ENCODE data around the gene CEP55. TPM values are rescaled to one million over a fixed set of nuclear protein-coding genes. Genes with fewer than 3 reads are reported as not detected.

CEP55 gene
- total RNA-seq (2014; rRNA removed; shearing (Covaris generic)) = 21.5 and 32.4 TPM in 2 replicates
- polyA plus RNA-seq (2016; fragmentation: Nextera tagmentation; extraction: Ambion mirVana) = 14.9 and 16.8 TPM in 2 replicates

- Histone ChIP-seq H3K4me1 (ENCODE audit: insufficient read depth) (peaks cover 5% of the 10 kb centered on the region; the same call in 1 of the 2 replicates), H3K27me3 (replicated peaks; ENCODE audit: insufficient read depth) (no peaks in the 10 kb centered on the region), H3K36me3 (ENCODE audit: low read depth) (no peaks in the 10 kb centered on the region), H3K27ac (peak within 1 kb of the TSS; percentile 62), H3F3A (ENCODE audit: insufficient read depth) (no peaks in the 10 kb centered on the region), H3K79me2 (ENCODE audit: insufficient read depth) (peaks cover 49% of the 10 kb centered on the region), H4K20me1 (ENCODE audit: insufficient read depth) (no peaks in the 10 kb centered on the region), H3K4me2 (ENCODE audit: unreplicated experiment) (peak within 1 kb of the TSS; percentile 94), H3K4me3 (peak within 1 kb of the TSS; percentile 88), H2AFZ (peak within 1 kb of the TSS; percentile 96), H3K9ac (peak within 1 kb of the TSS; percentile 79), H3K9me3 (ENCODE audit: low read depth) (no peaks in the 10 kb centered on the region), H3K9me2 (ENCODE audit: insufficient read depth) (no peaks in the 10 kb centered on the region)
- 1 to 2% methylated on average over 48 to 60 of the region's 68 CpGs for WGBS, 2 experiments (ENCODE audit: low coverage in 1 of 2, low lambda C conversion rate in 2 of 2, missing lambda C conversion rate in 2 of 2)
- in situ Hi-C loops (cut with MboI) = no loop called here
- TF ChIP-seq EZH2 (IDR thresholded peaks at IDR 0.05; ENCODE audit: insufficient read depth, poor library complexity, severe bottlenecking) (no peak), EZH2phosphoT487 (IDR thresholded peaks at IDR 0.05; ENCODE audit: insufficient read depth, low read depth) (no peak)
- DNase-seq = peak; percentile 99
Observed at GRCh38 chr10:93496322-93497041, at the start of gene CEP55. TSS of gene CEP55 (plus strand) at chr10:93496612. CDS start at chr10:93500052, 3,440 bp downstream.

- DNase-seq = no peak
- Histone ChIP-seq H3K9ac (peak overlapping the region; percentile 81), H3K9me2 (ENCODE audit: insufficient read depth) (no peaks in the 10 kb centered on the region), H3K27ac (peak overlapping the region; percentile 100), H3K4me1 (ENCODE audit: insufficient read depth) (peaks cover 33% of the 10 kb centered on the region), H3K27me3 (replicated peaks; ENCODE audit: insufficient read depth) (no peaks in the 10 kb centered on the region), H3K4me2 (ENCODE audit: unreplicated experiment) (no peak overlapping the region), H3K79me2 (ENCODE audit: insufficient read depth) (peaks cover 96% of the 10 kb centered on the region), H4K20me1 (ENCODE audit: insufficient read depth) (no peaks in the 10 kb centered on the region), H3F3A (ENCODE audit: insufficient read depth) (peaks cover 54% of the 10 kb centered on the region), H3K9me3 (ENCODE audit: low read depth) (no peaks in the 10 kb centered on the region), H2AFZ (no peak overlapping the region), H3K4me3 (no peak overlapping the region), H3K36me3 (ENCODE audit: low read depth) (peaks cover 68% of the 10 kb centered on the region)
- WGBS, 2 experiments (ENCODE audit: low coverage in 1 of 2, low lambda C conversion rate in 2 of 2, missing lambda C conversion rate in 2 of 2) = 73 to 76% methylated on average over 6 of the region's 6 CpGs
- in situ Hi-C loops (cut with MboI) = no loop called here
- no peak for TF ChIP-seq EZH2phosphoT487 (IDR thresholded peaks at IDR 0.05; ENCODE audit: insufficient read depth, low read depth)
- no peak for TF ChIP-seq EZH2 (IDR thresholded peaks at IDR 0.05; ENCODE audit: insufficient read depth, poor library complexity, severe bottlenecking)
Observed at GRCh38 chr10:93447019-93447418, 49.4 kb upstream of the CEP55 start.

- no peaks in the 10 kb centered on the region for H4K20me1 ChIP-seq (ENCODE audit: insufficient read depth)
- H3K9me2 ChIP-seq (ENCODE audit: insufficient read depth) = no peaks in the 10 kb centered on the region
- no peak overlapping the region for H3K4me3 ChIP-seq
- H2AFZ ChIP-seq = no peak overlapping the region
- H3F3A ChIP-seq (ENCODE audit: insufficient read depth) = peaks cover 48% of the 10 kb centered on the region
- H3K27ac ChIP-seq = peak overlapping the region; percentile 7
- H3K4me2 ChIP-seq (ENCODE audit: unreplicated experiment) = no peak overlapping the region
- H3K27me3 ChIP-seq (replicated peaks; ENCODE audit: insufficient read depth) = no peaks in the 10 kb centered on the region
- H3K36me3 ChIP-seq (ENCODE audit: low read depth) = peaks cover 70% of the 10 kb centered on the region
- in situ Hi-C loops (cut with MboI) = no loop called here
- DNase-seq = no peak
- H3K9me3 ChIP-seq (ENCODE audit: low read depth) = no peaks in the 10 kb centered on the region
- 69 to 74% methylated on average over 3 of the region's 3 CpGs for WGBS, 2 experiments (ENCODE audit: low coverage in 1 of 2, low lambda C conversion rate in 2 of 2, missing lambda C conversion rate in 2 of 2)
- no peak for TF ChIP-seq EZH2 (IDR thresholded peaks at IDR 0.05; ENCODE audit: insufficient read depth, poor library complexity, severe bottlenecking)
- TF ChIP-seq EZH2phosphoT487 (IDR thresholded peaks at IDR 0.05; ENCODE audit: insufficient read depth, low read depth) = no peak
- no peak overlapping the region for H3K9ac ChIP-seq
- H3K79me2 ChIP-seq (ENCODE audit: insufficient read depth) = peaks cover 96% of the 10 kb centered on the region
- H3K4me1 ChIP-seq (ENCODE audit: insufficient read depth) = peaks cover 24% of the 10 kb centered on the region
Observed at GRCh38 chr10:93447970-93448369, 48.4 kb upstream of the CEP55 start.

GRCh38 chr10:93451244-93451947, 45.0 kb upstream of the CEP55 start:
- Histone ChIP-seq H3K36me3 (ENCODE audit: low read depth) (peaks cover 73% of the 10 kb centered on the region), H3K27ac (no peak overlapping the region), H3K4me3 (no peak overlapping the region), H3F3A (ENCODE audit: insufficient read depth) (peaks cover 32% of the 10 kb centered on the region), H3K9ac (no peak overlapping the region), H3K4me1 (ENCODE audit: insufficient read depth) (peaks cover 22% of the 10 kb centered on the region), H3K9me3 (ENCODE audit: low read depth) (no peaks in the 10 kb centered on the region), H4K20me1 (ENCODE audit: insufficient read depth) (no peaks in the 10 kb centered on the region), H3K79me2 (ENCODE audit: insufficient read depth) (peaks cover 99% of the 10 kb centered on the region), H3K27me3 (replicated peaks; ENCODE audit: insufficient read depth) (no peaks in the 10 kb centered on the region), H2AFZ (no peak overlapping the region), H3K9me2 (ENCODE audit: insufficient read depth) (no peaks in the 10 kb centered on the region), H3K4me2 (ENCODE audit: unreplicated experiment) (no peak overlapping the region)
- WGBS, 2 experiments (ENCODE audit: low coverage in 1 of 2, low lambda C conversion rate in 2 of 2, missing lambda C conversion rate in 2 of 2) = 83 to 86% methylated on average over 7 of the region's 7 CpGs
- no peak for DNase-seq
- TF ChIP-seq EZH2phosphoT487 (IDR thresholded peaks at IDR 0.05; ENCODE audit: insufficient read depth, low read depth) = no peak
- in situ Hi-C loops (cut with MboI) = no loop called here
